GM21825 (cell line): ENCODE data around the gene ADGRL2.

Experiments used
- ATAC-seq: cut with Tn5 transposase; IDR thresholded peaks from one replicate; pipeline ENCODE4 v1.9.1; 2021; ENCODE audit warnings: mild to moderate bottlenecking, moderate library complexity; ENCODE audit not compliant: unreplicated experiment

Gene ADGRL2

DNA sequence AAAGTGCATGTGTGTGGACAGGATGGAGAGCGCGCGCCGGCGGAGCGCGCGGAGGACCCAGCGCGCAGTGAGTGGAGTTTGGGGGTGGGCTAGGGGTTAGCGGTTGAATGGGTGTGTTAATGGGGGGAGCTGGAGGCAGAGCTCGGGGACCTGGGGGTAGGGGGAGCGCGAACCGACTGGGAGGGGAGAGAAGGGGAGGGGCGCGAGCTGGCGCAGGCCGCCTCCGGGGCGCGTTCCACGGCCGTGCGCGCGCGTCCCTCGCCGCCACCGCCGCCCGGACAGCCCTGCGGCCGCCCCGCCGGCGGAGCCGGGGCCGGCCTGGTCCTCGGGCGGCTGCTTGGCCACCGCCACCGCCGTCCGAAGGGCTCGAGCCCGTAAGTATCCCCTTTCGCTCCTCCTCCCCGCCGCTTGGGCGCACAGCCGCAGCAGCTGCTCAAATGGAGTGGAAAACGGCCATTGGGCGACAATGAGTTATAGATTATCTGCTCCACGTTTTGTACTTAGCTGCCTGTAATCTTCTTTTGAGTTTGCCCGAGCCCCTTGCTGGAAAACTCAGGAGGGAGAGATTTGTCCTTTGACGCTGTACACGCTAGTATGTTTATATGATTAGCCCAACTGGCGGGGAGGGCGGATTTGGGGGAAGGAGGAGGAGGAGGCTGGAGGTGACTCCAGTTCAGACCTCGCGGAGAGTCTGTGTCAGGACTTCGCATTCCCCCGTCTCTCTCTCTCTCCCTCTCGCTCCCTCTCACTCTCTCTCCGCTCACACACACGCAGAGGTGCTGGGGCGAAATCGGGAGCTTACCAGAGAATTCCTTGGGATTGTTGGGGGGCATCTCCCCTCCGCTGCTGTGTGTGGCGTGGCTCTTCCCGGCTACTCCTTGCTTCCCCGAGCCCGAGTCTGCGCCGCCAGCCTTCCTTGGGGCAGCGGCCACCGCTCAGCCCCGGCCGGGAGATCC is at the start of gene ADGRL2:
ADGRL2 (plus strand) TSS at position 240 of the 956 bp plus-strand sequence. CDS start 36,051 bp downstream, outside the sequence.
- ATAC-seq: no peak

DNA sequence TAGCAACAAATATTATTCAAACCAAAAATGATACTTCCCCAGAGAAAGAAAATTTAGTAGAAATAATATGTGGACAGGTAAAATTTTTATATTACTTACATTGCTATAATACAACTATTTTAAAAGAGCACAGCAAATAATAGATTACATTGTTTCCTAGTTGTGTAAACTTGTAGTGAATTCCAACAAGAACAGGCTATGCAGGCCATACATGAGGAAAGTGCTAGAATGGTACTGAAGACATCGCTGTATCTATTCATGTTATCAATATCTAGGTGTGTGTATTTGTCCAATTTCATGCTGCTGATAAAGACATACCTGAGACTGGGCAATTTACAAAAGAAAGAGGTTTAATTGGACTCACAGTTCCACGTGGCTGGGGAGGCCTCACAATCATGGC is 47.9 kb upstream of the ADGRL2 start:
- ATAC-seq: no peak

DNA sequence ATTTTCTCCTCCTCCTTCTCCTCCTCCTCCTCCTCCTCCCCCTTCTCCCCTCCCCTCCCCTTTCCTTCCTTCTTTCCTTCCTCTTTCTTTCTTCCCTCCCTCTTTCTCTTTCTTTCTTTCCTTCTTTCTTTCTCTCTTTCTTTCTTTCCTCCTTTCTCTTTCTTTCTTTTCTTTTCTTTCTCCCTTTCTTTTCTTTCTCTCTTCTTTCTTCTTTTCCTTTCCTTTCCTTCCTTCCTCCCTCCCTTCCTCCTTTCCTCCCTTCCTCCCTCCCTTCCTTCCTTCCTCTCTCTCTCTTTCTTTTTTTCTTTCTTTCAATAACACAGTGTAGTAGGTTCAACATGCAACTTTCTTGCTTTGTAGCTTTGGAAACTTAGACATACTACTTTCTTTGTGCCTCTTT is 46.3 kb upstream of the ADGRL2 start:
- ATAC-seq: no peak

- ATAC-seq: no peak
Observed at GRCh38 chr1:81756872-81757271, 43.9 kb upstream of the ADGRL2 start.

DNA sequence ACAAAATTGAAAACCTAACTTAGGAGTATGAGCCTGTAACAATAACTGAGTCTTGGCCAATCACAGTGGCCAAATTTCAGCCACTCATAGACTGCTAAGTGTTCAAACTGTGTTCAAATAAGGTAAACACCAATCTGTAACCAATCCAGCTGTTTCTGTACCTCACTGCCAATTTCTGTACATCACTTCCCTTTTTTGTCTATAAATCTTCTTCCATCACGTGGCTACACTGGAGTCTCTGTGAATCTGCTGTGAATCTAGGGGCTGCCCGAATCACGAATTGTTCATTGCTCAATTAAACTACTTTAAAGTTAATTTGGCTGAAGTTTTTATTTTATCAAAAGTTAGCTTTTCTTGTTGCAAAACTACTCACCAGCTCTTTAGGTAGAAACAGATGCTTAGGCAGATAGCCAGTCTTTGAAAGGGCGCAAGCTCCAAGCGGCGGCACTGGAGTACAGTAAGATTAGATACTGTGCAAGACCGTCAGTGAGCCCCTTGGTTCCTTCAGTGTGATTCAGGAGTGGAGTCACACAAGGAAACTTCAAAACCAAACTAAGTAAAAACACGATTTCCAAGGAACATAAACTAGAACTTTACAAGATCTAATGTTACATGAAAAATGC is 43.2 kb upstream of the ADGRL2 start:
- no peak for ATAC-seq

- no peak for ATAC-seq
Observed at GRCh38 chr1:81758181-81758580, 42.6 kb upstream of the ADGRL2 start.

- ATAC-seq: no peak
Observed at GRCh38 chr1:81760477-81761097, 40.1 kb upstream of the ADGRL2 start.

DNA sequence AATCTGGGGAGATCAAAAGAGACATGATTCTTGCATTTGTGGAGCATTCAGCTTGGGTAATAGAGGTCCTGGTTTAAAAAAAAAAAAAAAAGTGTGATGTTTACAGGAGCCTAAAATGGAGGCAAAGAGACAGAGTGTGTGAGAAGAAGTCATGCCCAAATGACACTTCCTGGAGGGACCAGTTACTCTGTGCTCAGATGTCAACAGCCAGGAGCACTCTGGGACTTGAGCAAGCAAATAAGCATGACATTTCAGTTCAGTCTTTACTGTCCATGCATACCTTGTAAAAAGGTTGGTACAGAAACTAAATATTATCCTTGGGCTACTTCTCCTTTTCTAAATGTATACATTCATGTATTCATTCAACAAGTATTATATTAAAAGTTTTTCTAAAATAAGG is 25.2 kb upstream of the ADGRL2 start:
- ATAC-seq: no peak

- ATAC-seq: no peak
Observed at GRCh38 chr1:81780705-81781454, 19.9 kb upstream of the ADGRL2 start.

- no peak for ATAC-seq
Observed at GRCh38 chr1:81781749-81782148, 19.0 kb upstream of the ADGRL2 start.

DNA sequence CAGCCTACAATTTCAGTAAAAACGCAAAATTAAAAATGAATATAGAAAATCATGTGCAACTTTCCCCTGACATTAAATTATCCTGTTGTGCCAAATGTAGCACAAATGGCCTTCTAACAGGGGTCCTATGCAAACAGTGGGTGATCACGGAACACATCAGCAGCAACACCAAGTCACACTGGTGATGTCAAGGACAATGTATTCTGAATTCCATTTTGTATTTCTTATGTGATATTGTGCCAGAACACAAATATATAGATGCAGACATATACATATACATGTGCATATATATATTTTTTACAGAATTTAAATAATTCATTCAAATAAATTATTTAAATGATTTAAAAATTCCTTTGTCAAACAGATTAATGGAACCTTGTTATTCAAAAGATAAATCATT is 8.6 kb upstream of the ADGRL2 start:
- ATAC-seq: no peak

DNA sequence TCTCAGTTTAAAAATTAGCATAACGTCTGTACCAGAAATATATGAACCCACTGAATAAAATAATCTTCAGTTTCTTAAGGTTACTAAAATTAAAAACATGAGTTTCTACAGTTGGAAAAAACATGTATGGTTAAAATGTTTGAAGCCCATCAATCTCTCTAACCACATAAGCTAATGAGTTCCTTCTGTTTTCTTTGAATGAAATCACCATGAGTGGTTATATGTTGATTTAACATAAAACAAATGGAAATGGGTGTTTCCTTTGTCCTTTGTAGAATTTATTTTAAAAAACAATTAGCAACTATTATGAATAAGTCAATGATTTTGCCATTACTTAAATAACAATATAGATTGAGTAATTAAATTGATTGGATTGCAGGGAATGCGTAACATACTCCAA is 3.0 kb upstream of the ADGRL2 start:
- no peak for ATAC-seq

- ATAC-seq: no peak
Observed at GRCh38 chr1:81799939-81800694, 617 bp upstream of the ADGRL2 start.

- ATAC-seq: no peak
Observed at GRCh38 chr1:81801651-81802456, 1.1 kb downstream of the ADGRL2 start.

GRCh38 chr1:81802457-81802706 is 1.6 kb downstream of the ADGRL2 start:
- ATAC-seq: no peak

- no peak for ATAC-seq
Observed at GRCh38 chr1:81802707-81803430, 2.1 kb downstream of the ADGRL2 start.

- no peak for ATAC-seq
Observed at GRCh38 chr1:81803431-81804110, 2.8 kb downstream of the ADGRL2 start.

DNA sequence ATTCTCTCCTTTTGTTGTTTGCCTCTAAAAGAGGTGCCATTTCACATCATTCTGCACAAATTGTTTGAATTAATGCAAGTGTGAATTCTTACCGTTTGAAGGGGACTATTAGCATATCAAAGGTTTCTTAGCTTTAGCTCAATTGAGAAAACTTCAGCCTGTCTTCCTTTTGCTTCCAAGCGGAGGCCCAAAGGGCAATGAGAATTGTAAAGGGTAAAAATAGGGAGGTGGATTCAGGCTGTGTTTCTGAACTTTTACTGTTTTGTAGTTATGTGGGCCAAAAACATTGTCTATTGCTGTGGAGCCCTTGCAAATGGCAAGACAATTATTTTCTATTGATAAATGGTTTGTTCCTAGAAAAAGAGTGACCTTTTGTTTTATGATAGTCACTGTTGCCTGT is 3.6 kb downstream of the ADGRL2 start:
- no peak for ATAC-seq
